Measurements from ENCODE around the gene KAT6B. TPM values are rescaled to one million over a fixed set of nuclear protein-coding genes. Genes with fewer than 3 reads are reported as not detected.

KAT6B gene
- total and polyA plus RNA-seq, 2 experiments from 2014 or later, result 7.7 to 12.4 TPM

GRCh38 chr10:74988054-74988775 is 161.8 kb downstream of the KAT6B start:
- in situ Hi-C loops (cut with MboI), result no loop called here
- no peak for TF ChIP-seq EZH2 (IDR thresholded peaks at IDR 0.05; ENCODE audit: insufficient read depth, poor library complexity, severe bottlenecking)
- TF ChIP-seq EZH2phosphoT487 (IDR thresholded peaks at IDR 0.05; ENCODE audit: insufficient read depth, low read depth), result no peak
- peaks cover 20% of the 10 kb centered on the region for H3K4me1 ChIP-seq (ENCODE audit: insufficient read depth)

DNA sequence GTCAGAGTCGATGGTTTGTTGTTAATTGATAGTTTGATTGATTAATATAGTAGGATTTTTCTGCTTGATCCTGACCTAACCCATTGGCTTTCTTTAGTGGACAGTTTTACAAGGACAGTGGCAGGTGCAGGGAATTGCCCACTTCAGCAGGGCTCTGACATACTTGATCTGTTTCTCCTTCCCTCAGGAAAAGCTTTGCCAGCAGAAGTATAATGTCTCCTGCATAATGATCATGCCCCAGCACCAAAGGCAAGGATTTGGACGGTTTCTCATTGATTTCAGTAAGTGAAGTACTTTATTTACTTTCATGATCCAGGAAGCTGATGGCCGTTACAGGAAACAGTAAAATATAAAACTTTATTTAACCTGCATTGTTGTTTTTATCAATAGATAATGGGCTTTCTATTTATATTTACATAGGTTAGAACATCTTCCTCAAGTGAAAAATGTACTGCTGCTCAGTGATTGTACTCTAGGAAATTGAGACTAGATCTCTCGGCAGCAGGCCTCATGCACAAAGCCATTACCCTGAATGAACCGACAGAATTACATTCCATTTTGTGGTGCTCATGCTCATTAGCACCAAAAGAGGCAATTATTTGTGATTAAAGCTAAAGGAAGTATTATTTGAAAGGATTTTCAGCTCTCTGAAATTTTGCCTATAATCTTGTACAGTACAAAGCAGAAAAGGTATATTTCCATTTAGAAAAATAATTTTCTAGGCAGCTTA is 162.6 kb downstream of the KAT6B start:
- no peaks in the 10 kb centered on the region for H3K9me3 ChIP-seq (ENCODE audit: low read depth)
- H3K36me3 ChIP-seq (ENCODE audit: low read depth), result 0 out of 2 replicates have a peak, but pooled peaks cover 5% of the 10 kb centered on the region
- peaks cover 21% of the 10 kb centered on the region; the same call in 1 of the 2 replicates for H3F3A ChIP-seq (ENCODE audit: insufficient read depth)
- no peak overlapping the region for H2AFZ ChIP-seq
- peak overlapping the region; percentile 31 for H3K4me2 ChIP-seq (ENCODE audit: unreplicated experiment)
- H3K27ac ChIP-seq, result no peak overlapping the region
- no peaks in the 10 kb centered on the region for H3K27me3 ChIP-seq (replicated peaks; ENCODE audit: insufficient read depth)
- WGBS, 2 experiments (ENCODE audit: low coverage in 1 of 2, low lambda C conversion rate in 2 of 2, missing lambda C conversion rate in 2 of 2), result 48 to 52% methylated on average over 5 of the region's 5 CpGs
- H3K79me2 ChIP-seq (ENCODE audit: insufficient read depth), result no peaks in the 10 kb centered on the region
- H3K9me2 ChIP-seq (ENCODE audit: insufficient read depth), result no peaks in the 10 kb centered on the region
- in situ Hi-C loops (cut with MboI), result no loop called here
- peak; percentile 25 for DNase-seq
- TF ChIP-seq EZH2phosphoT487 (IDR thresholded peaks at IDR 0.05; ENCODE audit: insufficient read depth, low read depth) (no peak), EZH2 (IDR thresholded peaks at IDR 0.05; ENCODE audit: insufficient read depth, poor library complexity, severe bottlenecking) (no peak)
- H4K20me1 ChIP-seq (ENCODE audit: insufficient read depth), result no peaks in the 10 kb centered on the region
- H3K4me1 ChIP-seq (ENCODE audit: insufficient read depth), result peaks cover 20% of the 10 kb centered on the region
- no peak overlapping the region for H3K4me3 ChIP-seq
- H3K9ac ChIP-seq, result 0 out of 2 replicates have a peak overlapping the region, but pooled peaks have one; percentile 16

More at GRCh38 chr10:74988054-74988775, 161.8 kb downstream of the KAT6B start:
- 14 to 18% methylated on average over 2 of the region's 2 CpGs for WGBS, 2 experiments (ENCODE audit: low coverage in 1 of 2, low lambda C conversion rate in 2 of 2, missing lambda C conversion rate in 2 of 2)
- H3K27ac ChIP-seq, result 0 out of 2 replicates have a peak overlapping the region, but pooled peaks have one; percentile 2
- H2AFZ ChIP-seq, result no peak overlapping the region
- H3K9ac ChIP-seq, result no peak overlapping the region
- no peak overlapping the region for H3K4me3 ChIP-seq
- H3K4me2 ChIP-seq (ENCODE audit: unreplicated experiment), result peak overlapping the region; percentile 31
- DNase-seq, result peak; percentile 29
- no peaks in the 10 kb centered on the region for H3K9me2 ChIP-seq (ENCODE audit: insufficient read depth)
- peaks cover 21% of the 10 kb centered on the region; the same call in 1 of the 2 replicates for H3F3A ChIP-seq (ENCODE audit: insufficient read depth)
- H3K79me2 ChIP-seq (ENCODE audit: insufficient read depth), result no peaks in the 10 kb centered on the region
- 0 out of 2 replicates have a peak, but pooled peaks cover 5% of the 10 kb centered on the region for H3K36me3 ChIP-seq (ENCODE audit: low read depth)
- H3K9me3 ChIP-seq (ENCODE audit: low read depth), result no peaks in the 10 kb centered on the region
- no peaks in the 10 kb centered on the region for H4K20me1 ChIP-seq (ENCODE audit: insufficient read depth)
- no peaks in the 10 kb centered on the region for H3K27me3 ChIP-seq (replicated peaks; ENCODE audit: insufficient read depth)

- H3K9me2 ChIP-seq (ENCODE audit: insufficient read depth), result no peaks in the 10 kb centered on the region
- H2AFZ ChIP-seq, result no peak overlapping the region
- H3K79me2 ChIP-seq (ENCODE audit: insufficient read depth), result no peaks in the 10 kb centered on the region
- peaks cover 21% of the 10 kb centered on the region; the same call in 1 of the 2 replicates for H3F3A ChIP-seq (ENCODE audit: insufficient read depth)
- H3K36me3 ChIP-seq (ENCODE audit: low read depth), result no peaks in the 10 kb centered on the region
- no peak overlapping the region for H3K27ac ChIP-seq
- DNase-seq, result peak; percentile 45
- H3K9ac ChIP-seq, result no peak overlapping the region
- H3K4me2 ChIP-seq (ENCODE audit: unreplicated experiment), result no peak overlapping the region
- H4K20me1 ChIP-seq (ENCODE audit: insufficient read depth), result no peaks in the 10 kb centered on the region
- in situ Hi-C loops (cut with MboI), result no loop called here
- no peaks in the 10 kb centered on the region for H3K9me3 ChIP-seq (ENCODE audit: low read depth)
- no peaks in the 10 kb centered on the region for H3K27me3 ChIP-seq (replicated peaks; ENCODE audit: insufficient read depth)
- TF ChIP-seq EZH2phosphoT487 (IDR thresholded peaks at IDR 0.05; ENCODE audit: insufficient read depth, low read depth), result no peak
- H3K4me1 ChIP-seq (ENCODE audit: insufficient read depth), result peaks cover 20% of the 10 kb centered on the region
- H3K4me3 ChIP-seq, result no peak overlapping the region
Measured at GRCh38 chr10:74991435-74991834, 165.0 kb downstream of the KAT6B start.

DNA sequence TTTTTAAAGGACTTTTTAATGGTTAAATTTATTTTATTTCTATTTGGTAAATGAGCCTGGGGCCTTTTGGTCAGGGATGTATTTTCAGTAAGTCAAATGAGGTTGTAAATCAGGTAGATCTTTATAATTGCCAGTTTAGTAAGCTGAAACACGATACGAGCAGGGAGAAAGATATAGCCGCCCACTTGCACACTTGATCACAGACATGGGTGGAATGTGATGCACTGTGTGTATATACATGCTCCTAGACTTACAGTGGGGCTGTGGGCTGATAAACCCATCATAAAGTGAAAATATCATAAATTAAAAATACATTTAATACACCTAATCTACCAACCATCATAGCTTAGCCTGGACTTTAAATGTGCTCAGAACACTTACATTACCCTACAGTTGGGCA is 165.7 kb downstream of the KAT6B start:
- no peak for DNase-seq

More for the DNA sequence above, 165.7 kb downstream of the KAT6B start:
- Histone ChIP-seq H3K4me2 (ENCODE audit: unreplicated experiment) (no peak overlapping the region), H4K20me1 (ENCODE audit: insufficient read depth) (no peaks in the 10 kb centered on the region), H3K79me2 (ENCODE audit: insufficient read depth) (no peaks in the 10 kb centered on the region), H3K27me3 (replicated peaks; ENCODE audit: insufficient read depth) (no peaks in the 10 kb centered on the region), H3F3A (ENCODE audit: insufficient read depth) (peaks cover 18% of the 10 kb centered on the region; the same call in 1 of the 2 replicates), H2AFZ (no peak overlapping the region), H3K9ac (no peak overlapping the region), H3K36me3 (ENCODE audit: low read depth) (no peaks in the 10 kb centered on the region), H3K4me1 (ENCODE audit: insufficient read depth) (peaks cover 20% of the 10 kb centered on the region), H3K9me3 (ENCODE audit: low read depth) (no peaks in the 10 kb centered on the region), H3K27ac (no peak overlapping the region), H3K4me3 (no peak overlapping the region), H3K9me2 (ENCODE audit: insufficient read depth) (no peaks in the 10 kb centered on the region)
- TF ChIP-seq EZH2phosphoT487 (IDR thresholded peaks at IDR 0.05; ENCODE audit: insufficient read depth, low read depth) (no peak), EZH2 (IDR thresholded peaks at IDR 0.05; ENCODE audit: insufficient read depth, poor library complexity, severe bottlenecking) (no peak)
- WGBS, 2 experiments (ENCODE audit: low coverage in 1 of 2, low lambda C conversion rate in 2 of 2, missing lambda C conversion rate in 2 of 2), result 92 to 98% methylated on average over 3 of the region's 3 CpGs
- in situ Hi-C loops (cut with MboI), result no loop called here
